22Rv1 (cell line): ENCODE results near the gene GABBR2.

Experiments used
- H3K27ac ChIP-seq: fragments of 450-650 bp; 2 replicates; pipeline ENCODE4 v1.5.1; 2017
- ZFX ChIP-seq: fragments of 450-650 bp; IDR thresholded peaks from 2 replicates; pipeline ENCODE4 v1.6.1; 2017; ENCODE audit warnings: antibody characterized with exemption, borderline replicate concordance
- TF ChIP-seq, protein P1 (sequence below): fragments of 450-650 bp; IDR thresholded peaks from 2 replicates; pipeline ENCODE4 v1.5.1; 2017; ENCODE audit warnings: mild to moderate bottlenecking

GABBR2 gene

DNA sequence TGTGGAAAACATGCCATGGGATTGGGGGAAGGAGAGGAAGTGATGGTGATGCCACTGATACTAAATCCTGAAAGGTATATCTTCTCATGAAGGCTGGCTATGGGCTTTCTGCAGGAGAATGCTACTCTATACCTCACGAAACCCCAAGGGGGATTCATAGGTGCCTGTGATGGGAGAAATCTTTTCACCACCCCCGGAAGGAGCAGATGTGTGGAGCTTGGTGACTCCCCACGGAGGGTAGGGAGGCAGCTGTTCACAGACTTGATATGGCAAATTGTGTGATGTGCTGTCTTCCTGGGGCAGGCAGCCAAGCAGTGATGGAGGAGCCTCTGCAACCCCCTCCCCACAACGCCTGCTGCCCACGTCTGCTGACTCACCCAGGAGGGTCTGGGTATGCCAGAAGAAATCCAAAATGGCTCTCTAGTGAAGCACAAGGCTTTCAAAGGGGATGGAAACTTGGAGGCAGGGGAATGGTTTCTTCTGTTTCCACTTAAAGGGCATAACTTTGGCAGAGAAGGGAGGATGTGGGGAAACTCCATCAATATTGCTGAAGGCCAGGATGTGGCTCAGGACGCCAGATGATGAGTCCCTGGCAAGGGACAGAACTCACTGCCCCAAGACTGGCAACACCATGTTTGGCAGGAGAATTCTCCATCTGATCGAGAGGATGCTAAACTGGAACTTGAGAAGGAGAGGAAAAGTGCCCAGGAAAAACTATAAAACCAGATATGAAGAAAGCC lies 188.3 kb downstream of the GABBR2 start:
- H3K27ac ChIP-seq = no peak overlapping the region
- no peak for TF ChIP-seq ZFX
- TF ChIP-seq, protein P1, sequence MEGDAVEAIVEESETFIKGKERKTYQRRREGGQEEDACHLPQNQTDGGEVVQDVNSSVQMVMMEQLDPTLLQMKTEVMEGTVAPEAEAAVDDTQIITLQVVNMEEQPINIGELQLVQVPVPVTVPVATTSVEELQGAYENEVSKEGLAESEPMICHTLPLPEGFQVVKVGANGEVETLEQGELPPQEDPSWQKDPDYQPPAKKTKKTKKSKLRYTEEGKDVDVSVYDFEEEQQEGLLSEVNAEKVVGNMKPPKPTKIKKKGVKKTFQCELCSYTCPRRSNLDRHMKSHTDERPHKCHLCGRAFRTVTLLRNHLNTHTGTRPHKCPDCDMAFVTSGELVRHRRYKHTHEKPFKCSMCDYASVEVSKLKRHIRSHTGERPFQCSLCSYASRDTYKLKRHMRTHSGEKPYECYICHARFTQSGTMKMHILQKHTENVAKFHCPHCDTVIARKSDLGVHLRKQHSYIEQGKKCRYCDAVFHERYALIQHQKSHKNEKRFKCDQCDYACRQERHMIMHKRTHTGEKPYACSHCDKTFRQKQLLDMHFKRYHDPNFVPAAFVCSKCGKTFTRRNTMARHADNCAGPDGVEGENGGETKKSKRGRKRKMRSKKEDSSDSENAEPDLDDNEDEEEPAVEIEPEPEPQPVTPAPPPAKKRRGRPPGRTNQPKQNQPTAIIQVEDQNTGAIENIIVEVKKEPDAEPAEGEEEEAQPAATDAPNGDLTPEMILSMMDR = no peak

- no peak overlapping the region for H3K27ac ChIP-seq
- no peak for TF ChIP-seq ZFX
- TF ChIP-seq, protein P1 = no peak
Observed at GRCh38 chr9:98519641-98520040, 189.1 kb downstream of the GABBR2 start.

GRCh38 chr9:98518556-98518955 lies 190.2 kb downstream of the GABBR2 start:
- H3K27ac ChIP-seq = no peak overlapping the region
- TF ChIP-seq, protein P1 = no peak

DNA sequence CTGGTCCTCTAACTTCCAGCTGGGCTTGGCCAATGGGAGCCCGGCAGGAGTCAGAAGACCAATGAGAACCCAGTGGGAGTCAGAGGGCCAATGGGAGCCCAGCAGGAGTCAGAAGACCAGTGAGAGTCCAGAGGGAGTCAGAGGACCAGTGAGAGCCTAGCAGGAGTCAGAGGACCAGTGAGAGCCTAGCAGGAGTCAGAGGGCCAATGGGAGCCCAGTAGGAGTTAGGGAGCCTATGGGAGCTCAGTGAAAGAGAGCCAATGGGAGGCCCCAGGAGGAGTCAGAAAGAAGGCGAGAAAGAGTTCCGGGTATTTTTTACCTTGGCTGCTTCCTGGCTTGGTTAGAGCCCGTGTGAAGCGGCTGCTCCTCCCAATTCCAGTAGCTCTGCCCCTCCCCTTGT lies 191.0 kb downstream of the GABBR2 start:
- no peak overlapping the region for H3K27ac ChIP-seq
- TF ChIP-seq, protein P1 = no peak
- TF ChIP-seq ZFX = no peak

DNA sequence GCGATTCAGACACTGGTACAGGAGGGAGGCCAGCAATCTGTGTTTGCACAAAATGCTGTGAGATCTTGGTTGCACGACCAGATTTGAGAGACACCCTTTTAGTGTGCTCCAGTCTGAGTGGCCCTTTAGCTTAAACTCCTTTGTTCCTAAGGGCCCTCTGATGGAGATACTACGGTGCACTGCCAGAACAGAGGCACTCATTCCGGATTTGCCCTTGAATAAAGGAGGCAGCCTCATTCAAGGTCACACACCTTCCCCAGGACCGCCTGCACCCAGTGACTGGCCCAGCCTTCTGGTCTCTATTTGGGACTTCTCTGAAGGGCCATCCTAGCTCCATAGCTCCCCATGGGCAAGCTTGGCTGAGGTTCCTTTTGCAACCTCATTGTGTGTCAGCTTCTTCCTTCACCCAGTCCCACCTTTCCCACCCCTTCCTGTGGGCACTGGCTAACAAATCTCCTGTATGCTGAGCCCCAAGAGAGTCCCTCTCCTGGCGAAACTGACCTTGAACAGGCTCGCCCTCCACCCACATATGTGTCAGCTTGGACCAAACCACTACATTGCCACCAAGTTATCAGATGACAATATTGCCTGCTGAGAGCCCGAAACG lies 191.7 kb downstream of the GABBR2 start:
- H3K27ac ChIP-seq = no peak overlapping the region
- TF ChIP-seq, protein P1 = no peak
- no peak for TF ChIP-seq ZFX

DNA sequence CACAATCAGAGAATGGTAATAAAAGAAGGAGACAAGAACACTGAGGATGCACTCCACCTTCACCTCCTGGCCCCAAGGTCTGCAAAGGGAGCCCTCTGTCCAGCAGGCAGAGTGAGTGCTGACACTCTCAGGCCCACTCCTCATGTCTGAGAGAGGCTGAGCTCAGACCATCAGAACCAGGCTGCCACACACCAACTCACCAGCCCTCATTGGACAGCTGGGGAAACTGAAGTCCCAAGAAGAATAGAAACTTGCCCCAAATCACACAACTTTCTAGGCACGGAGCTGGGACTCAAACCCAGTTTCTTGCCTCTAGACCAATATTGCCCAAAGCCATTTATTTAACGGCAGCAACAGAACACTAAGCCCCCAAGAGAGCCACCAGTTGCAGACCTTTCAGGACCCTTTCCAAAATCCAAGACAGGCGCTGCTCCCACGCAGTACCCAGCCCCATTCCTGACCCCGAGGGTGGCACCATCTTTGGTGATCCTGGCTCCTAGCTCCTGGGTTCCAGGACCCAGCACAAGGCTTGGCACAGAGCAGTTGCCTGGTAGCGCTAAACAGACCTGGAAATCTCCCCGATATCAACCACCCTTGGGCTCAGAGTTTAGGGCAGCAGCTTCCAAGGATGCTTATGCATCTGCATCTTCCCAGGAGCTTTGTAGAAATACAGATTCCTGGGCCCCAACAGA lies 192.4 kb downstream of the GABBR2 start:
- no peak overlapping the region for H3K27ac ChIP-seq
- TF ChIP-seq, protein P1 = no peak
- no peak for TF ChIP-seq ZFX
